NCI-H748 treated with DMSO at 0.1 percent for 48 hours (cell line): Measurements from ENCODE around the gene ZCCHC18.

Source experiments
- DNase-seq: peaks from one replicate; lab custom pipeline; 2025; lab: John Stamatoyannopoulos, UW

The ZCCHC18 gene

GRCh38 chrX:104134583-104135261 lies 22.4 kb downstream of the ZCCHC18 start:
- no peak for DNase-seq

DNA sequence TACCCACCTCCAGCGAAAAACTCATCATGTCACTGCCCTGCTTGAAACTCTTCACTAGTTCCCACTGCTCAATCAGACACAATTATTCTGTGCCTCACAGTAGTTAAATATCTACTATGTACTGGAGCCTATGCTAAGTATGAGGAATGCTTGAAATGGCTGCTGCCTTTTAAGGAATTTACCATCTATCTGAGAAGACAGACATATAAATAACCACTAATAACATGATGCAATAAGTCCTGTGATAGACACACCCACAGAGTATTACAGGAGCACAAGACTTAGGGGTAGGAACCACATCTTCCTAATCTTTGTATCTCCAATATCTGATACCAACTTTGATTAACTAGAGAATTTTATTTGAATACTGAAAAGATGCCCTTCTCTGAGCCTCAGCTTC lies 23.4 kb downstream of the ZCCHC18 start:
- DNase-seq, result no peak

DNA sequence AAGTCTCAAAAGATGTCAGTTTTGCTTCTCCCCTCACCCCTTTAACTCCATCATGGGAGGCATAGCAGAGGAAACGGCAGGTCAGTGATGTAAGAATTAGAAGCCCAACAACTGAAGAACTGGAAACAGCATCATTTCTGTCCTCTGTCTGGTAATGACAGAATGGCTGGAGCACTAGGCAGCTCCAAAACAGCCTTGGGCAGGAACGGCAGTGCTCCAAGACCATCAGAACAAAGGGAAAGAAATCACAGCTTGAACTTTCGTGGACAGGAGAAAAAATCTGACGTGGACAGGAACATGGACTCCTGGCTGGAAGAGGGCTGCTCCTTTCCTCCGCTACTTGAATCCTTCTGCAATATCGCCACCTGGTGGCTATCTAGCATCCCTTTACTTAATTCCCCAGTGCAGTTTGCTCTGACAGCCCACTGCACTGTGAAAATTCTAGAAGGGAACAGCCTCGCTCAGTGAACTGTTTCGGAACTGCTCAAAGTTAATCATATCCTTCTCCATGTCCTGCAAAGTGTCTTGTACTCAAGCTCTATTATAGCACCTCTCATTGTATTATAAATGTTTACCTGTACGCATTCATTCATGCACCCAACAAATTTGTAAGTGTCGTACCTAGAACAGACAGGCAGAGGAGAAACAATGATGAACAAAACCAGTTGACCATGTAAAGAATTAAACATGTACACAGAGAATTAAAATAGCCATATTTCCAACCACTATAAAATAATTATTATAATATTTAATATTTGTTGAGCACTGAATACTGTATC lies 24.1 kb downstream of the ZCCHC18 start:
- DNase-seq, result peak; percentile 59

GRCh38 chrX:104137496-104137895 lies 25.2 kb downstream of the ZCCHC18 start:
- no peak for DNase-seq

- no peak for DNase-seq
Measured at GRCh38 chrX:104141087-104141760, 28.9 kb downstream of the ZCCHC18 start.

GRCh38 chrX:104151037-104151436 lies 38.7 kb downstream of the ZCCHC18 start:
- no peak for DNase-seq

- DNase-seq, result peak; percentile 95
Measured at GRCh38 chrX:104156630-104157529, 44.6 kb downstream of the ZCCHC18 start, which contains the start of gene SLC25A53. TSS of gene SLC25A53 (minus strand) at chrX:104157009. CDS start at chrX:104105257, 51,752 bp downstream.
